ENCODE data around the gene MACROD2.
"Not testable (repeated sequence)": the region's sequence is repeated elsewhere in the genome, so short reads cannot be mapped to it uniquely, and the experiment has no call there.

The MACROD2 gene

DNA sequence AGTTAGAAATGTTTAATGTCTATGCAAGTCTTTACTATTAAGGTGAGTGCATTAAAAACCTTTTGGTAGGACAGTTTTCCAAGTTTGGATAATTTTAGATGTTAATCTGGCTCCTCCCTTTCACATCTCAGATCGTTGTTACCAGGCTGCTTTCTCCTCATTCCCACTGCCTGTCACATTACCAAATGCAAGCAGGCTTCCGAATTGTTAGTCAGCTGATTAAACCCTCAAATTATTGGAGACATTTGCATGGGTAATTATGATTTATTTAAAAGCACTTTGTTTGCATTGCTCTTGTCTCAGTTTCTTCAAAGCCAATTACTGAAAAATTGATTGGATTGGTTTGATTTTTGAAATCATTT lies 1761.4 kb downstream of the MACROD2 start:
- DNase-seq = no peak

DNA sequence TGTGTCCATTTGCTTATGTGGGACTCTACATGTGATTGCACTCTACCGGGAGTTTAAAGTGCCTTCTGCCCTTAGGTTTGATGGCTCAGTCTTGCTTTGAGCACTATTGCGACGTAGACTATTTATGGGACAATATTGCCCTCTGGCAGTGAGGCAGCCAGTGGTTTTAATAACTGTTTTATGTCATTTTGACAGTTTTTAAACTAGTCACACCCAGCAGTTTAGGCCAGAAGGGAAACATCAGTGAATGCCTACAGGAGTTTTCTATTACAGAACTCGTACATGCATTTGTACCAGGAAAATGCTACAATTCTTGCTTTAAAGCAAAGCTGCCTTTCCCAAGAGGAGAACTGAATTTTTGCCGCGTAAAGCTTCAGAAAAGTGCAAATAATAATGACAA lies 1764.3 kb downstream of the MACROD2 start:
- DNase-seq = no peak

DNA sequence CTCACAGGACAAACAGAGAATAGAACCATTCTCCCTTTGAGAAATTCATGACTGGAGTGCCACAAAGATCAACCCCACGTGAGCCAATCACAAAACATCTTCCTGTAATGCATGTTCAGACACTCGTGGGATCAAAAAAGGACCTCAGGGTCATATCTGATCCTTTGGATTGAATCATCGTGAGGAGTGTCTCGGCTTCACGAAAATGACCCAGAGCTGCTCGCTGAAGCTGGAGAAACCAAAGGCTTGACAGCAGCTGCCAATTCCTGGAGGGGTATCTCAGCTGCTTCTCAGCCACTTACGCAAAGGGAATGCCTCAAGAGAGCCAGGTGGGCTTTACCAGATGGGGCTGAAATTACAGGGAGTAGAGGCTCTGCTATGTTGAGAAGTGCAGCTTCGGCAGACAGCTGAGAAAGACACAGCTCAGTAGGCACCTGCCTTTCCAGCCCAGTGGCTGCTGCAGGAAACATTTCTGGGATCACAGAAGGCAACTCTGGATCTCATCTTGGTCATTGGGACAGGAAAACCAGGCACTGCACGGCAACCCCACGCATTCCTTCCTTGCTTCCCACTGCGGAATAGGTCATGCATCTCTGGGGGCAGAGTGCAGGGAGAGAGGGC lies 1764.8 kb downstream of the MACROD2 start:
- DNase-seq = no peak

DNA sequence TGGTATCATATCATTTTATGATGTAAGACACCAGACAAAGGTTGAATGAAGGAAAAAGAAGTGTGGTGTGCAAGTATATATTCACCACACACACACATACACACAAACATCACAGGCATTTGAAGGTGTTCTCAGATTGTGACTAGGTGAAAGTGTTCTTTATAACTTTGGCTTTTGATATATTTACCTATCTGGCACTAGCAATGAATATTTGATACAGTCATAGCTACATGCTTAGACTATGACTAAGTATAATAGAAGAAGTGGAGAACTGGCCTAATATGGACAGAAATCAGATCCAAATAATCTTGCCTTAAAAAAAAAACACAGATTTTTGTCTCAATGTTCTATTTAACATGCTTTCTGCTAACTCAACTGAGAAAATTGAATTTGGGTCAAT lies 1768.0 kb downstream of the MACROD2 start:
- no peak for DNase-seq

DNA sequence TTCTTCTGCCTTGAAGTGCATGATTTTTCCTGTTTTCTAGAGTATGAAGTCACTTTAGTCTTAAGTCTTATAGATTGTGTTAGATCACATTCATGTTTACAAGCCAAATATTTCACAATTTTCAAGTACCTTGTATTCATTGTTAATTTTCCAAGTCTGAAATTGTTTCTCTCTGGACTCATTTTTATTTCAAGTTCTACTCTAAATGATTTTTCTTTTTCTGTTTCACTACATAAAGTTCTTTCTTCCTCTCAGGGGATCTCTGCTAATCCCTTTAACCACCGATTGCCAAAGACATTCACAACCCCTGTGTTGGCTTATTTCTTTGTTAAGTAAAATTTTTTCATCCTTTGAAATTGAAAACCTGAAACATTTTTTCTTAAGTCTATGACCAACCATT lies 1772.3 kb downstream of the MACROD2 start:
- DNase-seq = no peak

DNA sequence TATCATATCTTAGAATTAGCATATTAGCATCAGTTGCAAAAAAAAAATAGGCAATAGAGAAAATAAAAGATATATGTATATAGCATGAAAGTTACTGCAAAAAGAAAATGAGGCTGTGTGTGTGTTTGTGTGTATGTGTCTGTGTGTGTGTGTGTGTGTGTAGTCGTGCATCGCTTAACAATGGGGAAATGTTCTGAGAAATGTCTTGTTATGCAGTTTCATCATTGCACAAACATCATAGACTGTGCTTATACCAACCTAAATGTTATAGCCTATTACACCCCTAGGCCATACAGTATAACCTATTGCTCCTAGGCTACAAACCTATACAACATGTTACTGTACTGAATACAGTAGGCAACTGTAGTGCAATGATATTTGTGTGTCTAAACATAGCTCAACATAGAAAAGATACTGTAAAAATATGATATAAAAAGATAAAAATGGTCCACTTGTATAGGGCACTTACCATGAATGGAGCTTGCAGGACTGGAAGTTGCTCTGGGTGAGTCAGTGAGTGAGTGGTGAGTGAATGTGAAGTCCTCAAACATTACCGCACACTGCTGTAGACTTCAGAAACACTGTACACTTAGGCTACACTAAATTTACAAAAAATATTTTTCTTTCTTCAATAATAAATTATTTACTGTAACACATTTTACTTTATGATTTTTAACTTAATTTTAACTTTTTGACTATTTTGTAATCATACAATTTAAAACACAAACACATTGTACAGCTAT lies 1772.9 kb downstream of the MACROD2 start:
- DNase-seq = no peak

DNA sequence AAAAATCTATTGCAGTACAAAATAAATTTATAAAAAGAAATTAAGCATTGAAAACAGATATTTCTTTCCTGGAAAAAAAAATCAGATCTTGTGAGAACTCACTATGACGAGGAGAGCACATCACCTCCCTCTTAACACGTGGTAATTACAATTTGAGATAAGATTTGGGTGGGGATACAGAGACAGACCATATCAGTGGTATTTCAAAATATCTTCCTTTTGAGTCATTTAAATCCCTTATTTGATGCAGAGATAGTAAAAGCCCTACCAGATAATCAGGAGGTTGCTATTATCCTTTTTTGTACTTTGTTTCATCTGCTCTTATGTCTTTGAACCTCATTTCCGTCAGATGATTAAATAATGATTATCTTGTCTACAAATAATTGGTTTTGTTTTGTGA lies 1777.5 kb downstream of the MACROD2 start:
- DNase-seq = no peak

DNA sequence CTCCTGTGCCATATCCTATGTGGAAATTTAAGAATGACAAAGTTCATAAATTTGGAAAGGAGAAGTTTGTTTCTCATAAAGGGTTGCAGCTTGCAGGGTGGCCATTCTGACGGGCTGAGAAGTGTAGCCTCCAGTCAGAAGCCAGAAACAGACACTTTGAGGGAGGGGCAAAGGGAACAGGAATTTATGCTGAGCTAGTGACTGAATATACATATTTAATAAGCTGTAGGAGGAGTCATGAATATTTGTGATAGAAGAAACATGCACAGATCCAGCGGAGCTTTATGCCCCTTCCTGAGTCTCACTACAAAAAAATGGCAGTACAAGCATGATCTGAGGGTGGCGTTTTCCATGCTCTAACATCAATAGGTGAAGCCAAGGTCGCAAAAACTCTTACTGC lies 1779.6 kb downstream of the MACROD2 start:
- no peak for DNase-seq

DNA sequence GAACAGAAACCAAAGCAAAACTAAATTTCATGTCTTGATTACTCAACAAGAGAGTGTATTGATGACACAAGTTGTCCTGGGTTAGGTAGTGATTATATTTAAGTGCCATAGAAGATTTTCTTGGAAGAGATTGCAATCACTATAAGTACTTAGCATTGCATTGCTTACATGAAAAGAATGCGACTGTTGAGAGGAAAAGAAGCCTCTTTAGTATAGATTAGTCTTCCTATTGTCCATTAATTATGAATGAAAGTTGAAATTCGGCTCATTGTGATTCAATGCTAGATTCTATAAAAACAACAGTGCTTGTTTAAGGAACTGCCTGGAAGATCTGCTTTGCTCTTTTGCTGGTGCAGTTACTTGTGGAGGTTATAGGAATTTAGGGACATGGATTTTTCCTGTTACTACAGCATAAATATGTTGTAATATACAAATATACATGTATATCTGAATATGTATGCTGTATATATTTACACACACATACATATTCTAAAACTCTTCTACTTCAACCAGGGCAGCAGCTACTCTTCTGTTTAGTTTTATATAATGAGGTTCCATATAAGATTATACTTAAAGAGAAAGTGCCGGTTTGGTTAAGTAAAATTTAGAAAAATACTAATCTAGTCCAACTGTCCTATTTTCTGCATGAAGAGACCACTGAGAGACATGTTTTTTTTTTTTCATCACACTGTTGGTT lies 1781.6 kb downstream of the MACROD2 start:
- no peak for DNase-seq

DNA sequence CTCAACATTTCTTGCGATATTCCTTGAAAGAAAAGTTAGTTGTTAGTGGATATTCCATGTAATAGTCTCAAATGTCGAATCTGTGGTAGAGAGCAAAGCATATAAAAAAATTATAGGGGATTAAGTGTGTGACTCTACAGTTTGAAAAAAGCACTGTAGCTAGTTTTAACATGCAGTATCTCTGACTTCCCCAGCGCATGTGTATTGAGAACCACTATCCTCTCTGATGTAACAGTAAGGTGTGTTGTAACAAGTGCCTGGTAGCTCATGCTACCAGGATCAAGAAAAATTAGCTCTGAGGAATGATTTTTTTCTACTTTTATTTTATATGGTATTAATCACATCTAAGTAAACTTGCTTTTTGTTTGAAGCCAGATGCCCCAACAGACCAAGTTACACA lies 1788.7 kb downstream of the MACROD2 start:
- no peak for DNase-seq

DNA sequence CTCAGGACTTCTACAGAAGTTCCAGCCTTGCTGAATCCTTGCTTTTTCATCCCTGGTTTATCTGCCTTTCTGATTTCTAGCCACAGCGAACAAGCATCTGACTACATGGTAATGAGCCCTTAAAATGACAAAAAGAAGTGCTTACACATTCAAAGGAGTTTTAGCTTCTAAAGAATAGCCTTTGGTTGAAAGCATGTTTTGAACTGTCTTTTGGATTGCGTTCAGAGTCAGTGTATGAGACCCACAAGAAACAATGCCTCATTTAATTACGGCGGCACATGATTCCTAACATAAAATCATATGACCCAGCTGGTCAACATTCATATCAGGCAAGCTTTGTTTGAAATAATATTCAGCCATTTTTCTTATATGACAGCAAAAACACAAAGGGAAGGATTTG lies 1793.8 kb downstream of the MACROD2 start:
- DNase-seq = no peak

DNA sequence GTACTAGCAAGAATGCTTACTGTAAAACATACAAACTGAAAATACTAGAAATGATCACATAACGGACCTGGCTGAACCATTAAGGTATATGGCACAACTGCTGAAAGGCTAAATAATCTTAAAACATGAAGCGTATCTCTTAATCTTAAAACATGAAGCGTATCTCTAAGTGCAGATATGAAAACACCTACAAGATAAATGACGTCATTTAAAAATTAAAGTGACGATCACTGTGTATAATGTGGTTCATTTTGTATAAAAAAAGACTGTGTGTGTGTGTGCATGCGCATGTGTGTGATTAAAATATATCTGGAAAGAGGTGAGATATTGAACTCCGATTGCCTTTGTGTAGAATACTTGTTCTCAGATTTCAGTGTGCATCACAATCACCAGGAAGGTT lies 1797.5 kb downstream of the MACROD2 start:
- DNase-seq = no peak

DNA sequence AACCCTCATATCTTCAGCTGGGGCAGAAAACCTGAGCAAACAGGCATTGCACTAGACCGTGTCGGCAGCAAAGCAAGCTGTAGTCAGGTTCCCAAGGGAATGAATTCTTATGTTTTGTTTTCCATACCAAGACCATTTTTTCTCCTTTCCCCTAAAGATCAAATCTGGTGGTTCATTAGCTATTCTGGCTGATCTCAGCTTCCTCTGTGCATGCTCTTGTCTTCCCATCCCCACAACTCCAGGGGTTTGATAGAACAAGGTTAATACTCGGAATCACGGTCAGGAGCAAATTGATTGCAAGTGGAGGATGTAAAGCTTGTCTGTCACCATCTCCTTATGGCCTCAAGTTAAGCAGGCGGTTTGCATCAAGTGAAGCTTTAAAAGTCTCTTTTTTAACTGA lies 1799.1 kb downstream of the MACROD2 start:
- DNase-seq = no peak

DNA sequence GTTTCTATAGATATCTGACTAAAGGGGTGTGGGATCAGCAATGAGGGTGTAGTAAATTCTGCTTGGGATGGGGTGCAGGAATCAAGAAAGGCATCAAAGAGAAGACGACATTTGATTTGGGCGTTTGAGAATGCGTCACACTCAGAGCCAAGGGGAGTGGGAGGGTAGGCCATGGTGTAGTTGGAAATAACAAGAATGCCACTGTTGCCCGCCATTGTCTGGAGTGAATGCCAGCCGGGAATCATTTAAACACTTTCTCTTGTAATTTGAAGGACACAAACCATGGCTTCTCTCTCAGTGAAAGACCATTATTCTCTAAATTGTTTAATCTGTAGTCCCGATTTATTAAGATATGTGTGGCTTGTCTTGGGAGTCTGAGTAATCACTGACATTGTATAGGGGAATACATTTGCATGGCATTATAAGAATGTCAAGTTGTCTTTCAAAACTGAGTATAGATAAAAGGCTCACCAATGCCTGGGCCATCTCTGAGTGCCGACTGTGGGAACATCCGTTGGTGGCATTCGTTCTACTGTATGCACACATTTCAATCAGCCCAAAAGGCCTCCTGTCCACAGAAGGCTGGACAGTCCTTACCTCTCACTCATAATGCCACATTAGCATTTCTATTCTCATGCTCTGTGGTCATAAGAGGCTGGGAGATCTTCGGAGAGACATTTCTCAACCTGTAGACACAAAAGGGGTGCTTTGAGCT lies 1800.1 kb downstream of the MACROD2 start:
- no peak for DNase-seq

DNA sequence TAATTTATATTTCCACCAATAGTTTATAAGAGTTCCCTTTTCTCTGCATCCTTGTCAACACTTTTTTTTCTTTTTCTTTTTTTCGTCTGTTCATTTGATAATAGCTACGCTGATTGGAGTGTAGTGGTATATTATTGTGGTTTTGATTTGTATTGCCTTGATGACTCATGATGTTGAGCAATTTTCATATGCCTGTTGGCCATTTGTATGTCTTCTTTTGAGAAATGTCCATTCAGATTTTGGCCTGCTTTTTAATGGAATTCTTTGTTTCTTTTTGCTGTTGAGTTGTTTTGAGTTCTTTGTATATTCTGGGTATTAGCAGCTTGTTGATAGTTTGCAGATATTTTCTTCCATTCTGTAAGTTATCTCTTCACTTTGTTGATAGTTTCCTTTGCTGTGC lies 1804.6 kb downstream of the MACROD2 start:
- DNase-seq = no peak

DNA sequence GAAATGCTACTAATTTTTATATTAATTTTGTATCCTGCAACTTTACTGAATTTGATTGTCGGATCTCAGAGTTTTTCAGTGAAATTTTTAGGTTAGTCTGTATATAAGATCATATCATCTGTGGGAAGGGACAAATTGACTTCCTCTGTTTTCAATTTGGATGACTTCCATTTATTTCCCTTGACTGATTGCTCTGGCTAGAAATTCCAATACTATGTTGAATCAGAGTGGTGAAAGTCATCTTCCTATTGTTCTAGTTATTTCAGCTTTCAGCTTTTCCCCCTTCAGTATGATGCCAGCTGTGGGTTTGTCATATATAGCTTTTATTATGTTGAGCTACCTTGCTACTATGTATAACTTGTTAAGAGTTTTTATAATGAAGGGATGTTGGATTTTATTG lies 1806.7 kb downstream of the MACROD2 start:
- no peak for DNase-seq

DNA sequence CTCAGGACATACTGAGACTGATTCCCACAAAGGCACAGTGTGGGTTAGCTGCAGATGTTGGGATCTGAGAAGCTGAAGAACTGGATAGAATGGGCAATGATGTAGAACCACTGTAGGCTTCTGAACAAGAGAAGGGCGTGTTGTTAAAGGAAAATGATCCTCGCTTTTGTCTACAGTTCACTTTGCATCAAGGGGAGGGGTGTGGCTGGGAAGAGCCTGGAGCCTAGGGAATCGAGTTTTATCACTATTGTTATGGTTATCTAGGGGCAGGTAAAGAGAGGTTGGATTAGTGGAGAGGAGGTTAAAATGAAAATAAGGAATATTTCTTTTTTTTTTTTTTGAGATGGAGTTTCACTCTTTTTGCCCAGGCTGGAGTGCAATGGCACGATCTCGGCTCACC lies 1809.8 kb downstream of the MACROD2 start:
- no peak for DNase-seq

DNA sequence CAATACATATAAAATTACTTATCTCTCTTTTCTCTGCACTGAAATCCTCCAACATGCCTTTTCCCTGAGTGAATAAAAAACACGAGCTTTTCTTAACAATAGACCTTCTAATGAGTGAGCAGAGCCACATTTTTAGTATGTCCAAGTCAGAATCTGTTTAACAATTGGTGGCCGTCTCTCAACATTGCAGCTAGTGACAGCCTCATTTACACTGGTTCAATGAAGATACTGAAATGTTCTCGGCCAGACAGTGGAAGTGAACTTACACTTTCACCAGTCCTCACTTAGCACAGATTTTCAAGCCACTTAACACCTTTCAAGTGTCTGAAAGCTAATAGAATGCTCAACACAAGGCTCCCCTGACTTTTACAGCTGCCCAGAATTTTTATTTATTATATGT lies 1810.8 kb downstream of the MACROD2 start:
- DNase-seq = no peak

DNA sequence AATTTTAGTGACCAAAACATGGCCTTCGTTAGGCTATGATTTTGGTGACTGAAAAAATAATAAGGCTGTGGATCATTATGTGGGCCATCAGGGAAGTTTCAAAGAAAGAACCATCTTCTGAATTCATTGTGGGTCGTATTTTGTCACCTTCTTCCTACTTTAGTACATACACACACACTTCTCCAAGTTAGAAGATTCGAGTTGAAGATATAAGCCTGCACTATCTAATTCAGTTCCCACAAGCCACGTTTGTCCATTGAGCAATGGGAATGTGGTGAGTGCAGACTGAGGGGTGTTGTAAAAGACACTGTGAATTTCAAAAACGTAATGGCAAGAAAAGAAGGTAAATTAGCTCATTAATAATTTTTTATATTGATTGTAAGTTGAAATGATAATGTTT lies 1812.0 kb downstream of the MACROD2 start:
- DNase-seq = no peak

DNA sequence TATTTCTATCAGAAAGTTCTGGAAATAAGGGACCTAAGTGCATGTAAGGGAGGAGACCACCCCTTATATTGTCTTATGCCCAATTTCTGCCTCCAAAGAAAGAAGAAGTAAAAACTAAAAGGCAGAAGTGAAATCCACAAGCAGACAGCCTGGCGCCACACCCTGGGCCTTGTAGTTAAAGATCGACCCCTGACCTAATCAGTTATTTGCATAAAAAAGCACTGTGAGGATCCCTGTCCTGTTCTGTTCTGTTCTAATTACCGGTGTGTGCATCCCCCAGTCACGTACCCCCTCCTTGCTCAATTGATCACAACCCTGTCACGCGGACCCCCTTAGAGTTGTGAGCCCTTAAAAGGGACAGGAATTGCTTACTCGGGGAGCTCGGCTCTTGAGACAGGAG lies 1812.5 kb downstream of the MACROD2 start:
- DNase-seq = not testable (repeated sequence)

DNA sequence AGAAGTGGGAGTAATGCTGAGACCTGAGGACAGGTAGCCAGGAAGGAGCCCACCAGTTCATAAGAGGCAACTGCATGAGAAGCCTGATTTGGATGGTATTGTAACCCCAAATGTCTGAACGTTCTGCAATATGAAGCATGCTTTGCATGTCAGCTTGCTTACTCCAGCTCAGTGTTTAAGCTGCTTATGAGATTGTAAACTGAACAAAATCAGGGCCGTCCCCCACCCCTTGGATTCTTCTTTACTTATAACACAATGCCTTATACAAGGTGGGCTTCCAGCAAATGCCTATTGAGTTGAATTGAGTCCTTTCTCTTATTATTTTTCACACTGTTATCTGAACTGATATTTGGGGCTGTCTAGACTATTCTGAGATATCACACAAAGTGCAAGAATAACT lies 1816.6 kb downstream of the MACROD2 start:
- DNase-seq = no peak

DNA sequence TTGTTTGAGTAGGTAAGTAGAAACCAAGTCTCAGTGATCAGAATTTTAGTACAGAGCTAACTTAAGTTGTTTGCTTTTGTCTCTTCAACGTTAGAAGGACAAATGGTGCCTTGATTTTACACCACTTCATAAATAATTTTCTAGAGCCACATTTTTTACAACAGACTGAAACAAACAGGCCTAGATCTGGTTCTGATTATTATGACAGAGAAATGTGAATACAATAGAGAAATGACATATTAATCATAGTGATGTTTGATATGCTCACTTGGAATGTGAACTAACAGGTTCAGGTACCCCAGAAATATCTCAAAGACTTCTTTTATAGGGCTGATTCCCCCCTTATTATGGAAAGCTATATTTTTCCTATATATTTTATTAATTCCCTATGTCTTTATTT lies 1817.4 kb downstream of the MACROD2 start:
- DNase-seq = no peak

DNA sequence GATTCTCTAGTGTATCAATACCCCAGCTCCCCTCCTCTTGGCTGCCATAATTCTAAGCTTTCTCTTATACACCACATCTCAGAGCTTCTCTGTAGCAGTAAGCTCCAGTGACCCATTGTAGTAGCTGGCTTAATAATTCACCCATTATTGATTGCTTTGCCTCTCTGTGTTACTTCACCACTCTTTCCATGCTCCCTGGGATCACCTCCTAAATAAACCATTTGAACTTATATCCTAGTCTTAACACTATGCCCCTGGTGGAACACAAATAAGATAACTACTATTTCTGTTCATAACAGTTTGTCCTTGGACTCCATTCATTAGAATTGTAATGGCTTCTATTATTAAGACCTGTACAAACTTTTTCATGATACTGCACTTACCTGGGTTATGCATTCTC lies 1819.0 kb downstream of the MACROD2 start:
- DNase-seq = no peak

DNA sequence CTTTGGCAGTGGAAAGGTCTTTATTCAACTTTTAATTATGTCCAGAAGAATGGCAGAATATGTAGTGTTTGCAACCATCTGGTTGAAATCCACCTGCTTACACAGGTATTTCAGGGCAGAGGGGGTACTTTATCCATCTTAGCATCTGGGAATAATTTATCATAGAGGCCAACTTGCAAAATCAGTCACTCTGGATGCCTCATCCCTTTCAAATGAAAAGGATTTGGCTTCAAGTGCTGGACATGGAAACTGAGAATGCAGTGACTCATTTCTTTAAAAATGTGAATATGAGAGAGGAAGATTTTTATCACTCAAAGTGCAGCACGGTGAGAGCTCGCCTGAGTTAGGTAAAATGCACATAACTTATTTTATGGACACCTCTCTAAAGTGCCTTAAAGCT lies 1819.6 kb downstream of the MACROD2 start:
- DNase-seq = no peak

Data from NCI-H345 (cell line).